ENCODE data around the gene SLC1A1.

DNA sequence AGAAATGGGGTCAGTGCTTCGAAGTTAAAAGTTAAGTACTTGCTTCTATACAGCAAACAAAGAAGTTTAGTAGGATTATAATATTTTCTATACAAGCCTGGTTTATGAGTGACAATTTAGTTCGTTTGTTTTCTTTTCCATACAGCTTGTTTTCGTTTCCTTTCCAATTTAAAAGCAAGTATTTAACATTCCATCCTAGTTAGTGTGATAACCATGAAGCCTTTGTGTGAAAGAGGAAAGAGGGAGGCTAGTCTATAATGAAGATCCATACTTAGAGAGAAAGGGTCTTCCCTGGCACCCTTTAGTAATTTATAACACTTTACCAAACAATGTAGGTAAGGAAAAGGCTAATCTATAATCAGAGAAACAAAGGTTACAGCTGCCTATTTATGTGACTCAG is 51.0 kb downstream of the SLC1A1 start:
- no peak for TF ChIP-seq KAT7 (CRISPR knock-in tag; IDR thresholded peaks at IDR 0.05; ENCODE audit: borderline replicate concordance)
- no peak for TF ChIP-seq MYBL2 (CRISPR knock-in tag; IDR thresholded peaks at IDR 0.05)
- no peak for TF ChIP-seq ESRRA (CRISPR knock-in tag; IDR thresholded peaks at IDR 0.05; ENCODE audit: borderline replicate concordance)
- no peak for TF ChIP-seq RORB (CRISPR knock-in tag; IDR thresholded peaks at IDR 0.05)
- TF ChIP-seq CTCF (IDR thresholded peaks at IDR 0.05), result no peak
- no peak for TF ChIP-seq ELF4 (CRISPR knock-in tag; IDR thresholded peaks at IDR 0.05; ENCODE audit: low read depth)
- TF ChIP-seq CBFB (CRISPR knock-in tag; IDR thresholded peaks at IDR 0.05; ENCODE audit: low read depth), result no peak
- TF ChIP-seq GABPB1 (CRISPR knock-in tag; IDR thresholded peaks at IDR 0.05), result no peak
- TF ChIP-seq JUN (CRISPR knock-in tag; IDR thresholded peaks at IDR 0.05), result no peak
- TF ChIP-seq SOX15 (CRISPR knock-in tag; IDR thresholded peaks at IDR 0.05), result no peak
- no peak for TF ChIP-seq TEAD4 (CRISPR knock-in tag; IDR thresholded peaks at IDR 0.05)
- no peak for TF ChIP-seq GRHL2 (CRISPR knock-in tag; IDR thresholded peaks at IDR 0.05; ENCODE audit: insufficient replicate concordance, severe bottlenecking)
- TF ChIP-seq, protein P1, sequence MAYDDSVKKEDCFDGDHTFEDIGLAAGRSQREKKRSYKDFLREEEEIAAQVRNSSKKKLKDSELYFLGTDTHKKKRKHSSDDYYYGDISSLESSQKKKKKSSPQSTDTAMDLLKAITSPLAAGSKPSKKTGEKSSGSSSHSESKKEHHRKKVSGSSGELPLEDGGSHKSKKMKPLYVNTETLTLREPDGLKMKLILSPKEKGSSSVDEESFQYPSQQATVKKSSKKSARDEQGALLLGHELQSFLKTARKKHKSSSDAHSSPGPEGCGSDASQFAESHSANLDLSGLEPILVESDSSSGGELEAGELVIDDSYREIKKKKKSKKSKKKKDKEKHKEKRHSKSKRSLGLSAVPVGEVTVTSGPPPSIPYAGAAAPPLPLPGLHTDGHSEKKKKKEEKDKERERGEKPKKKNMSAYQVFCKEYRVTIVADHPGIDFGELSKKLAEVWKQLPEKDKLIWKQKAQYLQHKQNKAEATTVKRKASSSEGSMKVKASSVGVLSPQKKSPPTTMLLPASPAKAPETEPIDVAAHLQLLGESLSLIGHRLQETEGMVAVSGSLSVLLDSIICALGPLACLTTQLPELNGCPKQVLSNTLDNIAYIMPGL (CRISPR knock-in tag; IDR thresholded peaks at IDR 0.05), result no peak
- no peak for TF ChIP-seq NR1H2 (CRISPR knock-in tag; IDR thresholded peaks at IDR 0.05)
